GM12865 (cell line): ENCODE results near the gene IFITM5.

Source experiments
- DNase-seq: peaks from one replicate; pipeline ENCODE4 v3.0.0; 2010; ENCODE audit warnings: low read depth
- H3K4me3 ChIP-seq: 2 replicates; pipeline ENCODE4 v1.5.1; 2011; ENCODE audit warnings: mild to moderate bottlenecking, low read depth, low read length, control low read depth
- TF ChIP-seq, protein P1 (sequence below): IDR thresholded peaks from 2 replicates; pipeline ENCODE4 v1.5.1; 2011; ENCODE audit warnings: low read length, control low read depth, low read depth, inconsistent platforms; ENCODE audit not compliant: insufficient read depth; ENCODE audit errors: missing control alignments

The IFITM5 gene

GRCh38 chr11:304915-305843 is 5.9 kb upstream of the IFITM5 start:
- no peak overlapping the region for H3K4me3 ChIP-seq
- DNase-seq = peak; percentile 74
- TF ChIP-seq, protein P1, sequence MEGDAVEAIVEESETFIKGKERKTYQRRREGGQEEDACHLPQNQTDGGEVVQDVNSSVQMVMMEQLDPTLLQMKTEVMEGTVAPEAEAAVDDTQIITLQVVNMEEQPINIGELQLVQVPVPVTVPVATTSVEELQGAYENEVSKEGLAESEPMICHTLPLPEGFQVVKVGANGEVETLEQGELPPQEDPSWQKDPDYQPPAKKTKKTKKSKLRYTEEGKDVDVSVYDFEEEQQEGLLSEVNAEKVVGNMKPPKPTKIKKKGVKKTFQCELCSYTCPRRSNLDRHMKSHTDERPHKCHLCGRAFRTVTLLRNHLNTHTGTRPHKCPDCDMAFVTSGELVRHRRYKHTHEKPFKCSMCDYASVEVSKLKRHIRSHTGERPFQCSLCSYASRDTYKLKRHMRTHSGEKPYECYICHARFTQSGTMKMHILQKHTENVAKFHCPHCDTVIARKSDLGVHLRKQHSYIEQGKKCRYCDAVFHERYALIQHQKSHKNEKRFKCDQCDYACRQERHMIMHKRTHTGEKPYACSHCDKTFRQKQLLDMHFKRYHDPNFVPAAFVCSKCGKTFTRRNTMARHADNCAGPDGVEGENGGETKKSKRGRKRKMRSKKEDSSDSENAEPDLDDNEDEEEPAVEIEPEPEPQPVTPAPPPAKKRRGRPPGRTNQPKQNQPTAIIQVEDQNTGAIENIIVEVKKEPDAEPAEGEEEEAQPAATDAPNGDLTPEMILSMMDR = peak; percentile 61

GRCh38 chr11:304061-304506 is 4.8 kb upstream of the IFITM5 start:
- no peak for DNase-seq
- H3K4me3 ChIP-seq = no peak overlapping the region
- TF ChIP-seq, protein P1 = no peak

DNA sequence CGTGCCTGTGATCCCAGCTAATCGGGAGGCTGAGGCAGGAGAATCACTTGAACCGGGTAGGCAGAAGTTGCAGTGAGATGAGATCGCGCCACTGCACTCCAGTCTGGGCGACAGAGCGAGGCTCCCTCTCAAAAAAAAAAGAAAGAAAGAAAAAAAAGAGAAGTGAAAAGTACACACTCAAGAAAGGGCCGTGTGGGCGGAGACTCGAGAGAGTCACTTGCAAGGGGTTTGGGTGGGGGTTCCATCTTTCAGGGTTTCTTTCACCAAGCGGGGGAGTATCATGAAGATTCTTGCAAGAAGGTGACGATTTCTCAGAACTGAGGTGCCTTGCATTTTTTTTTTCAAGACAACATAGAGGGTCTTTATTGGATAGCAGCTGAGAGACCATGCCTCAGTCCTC is 4.0 kb upstream of the IFITM5 start:
- TF ChIP-seq, protein P1 = no peak
- DNase-seq = peak; percentile 71
- H3K4me3 ChIP-seq = no peak overlapping the region

DNA sequence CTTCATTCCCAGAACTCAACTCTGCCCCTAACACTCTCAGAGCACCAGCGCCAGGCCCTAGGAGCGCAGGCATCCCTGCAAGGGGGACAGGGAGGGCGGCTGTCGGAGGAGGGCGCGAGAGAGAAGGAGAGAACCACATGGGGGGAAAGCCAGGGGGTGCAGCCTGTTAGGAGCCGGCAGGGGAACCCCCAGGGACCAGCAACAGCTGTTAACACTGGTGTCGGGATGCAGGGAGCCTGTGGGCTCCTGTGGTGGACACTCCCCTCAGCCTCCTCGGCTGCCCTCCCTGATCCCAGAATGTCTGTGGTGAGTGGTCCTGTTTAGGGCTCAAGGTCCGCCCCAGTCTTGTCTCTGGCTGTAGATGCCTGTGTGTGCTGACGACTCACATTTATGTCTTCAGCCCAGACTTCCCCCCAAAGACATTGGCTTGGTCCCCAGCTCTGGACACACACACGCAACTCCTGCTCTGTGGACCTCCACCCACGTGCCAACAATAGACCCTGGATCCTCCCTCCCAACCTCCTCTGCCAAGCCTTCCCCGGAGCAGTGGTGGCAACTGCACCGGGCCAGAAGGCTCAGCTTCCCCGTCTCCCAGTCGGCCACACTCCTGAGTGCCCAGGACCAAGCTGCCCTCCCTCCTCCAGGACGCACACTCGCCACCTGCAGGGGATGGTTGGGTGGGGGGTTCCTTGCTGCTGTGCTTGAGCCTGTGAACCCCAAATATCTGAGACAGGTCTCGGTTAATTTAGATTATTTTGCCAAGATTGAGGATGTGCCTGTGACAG is 817 bp upstream of the IFITM5 start:
- no peak for DNase-seq
- H3K4me3 ChIP-seq = no peak overlapping the region
- TF ChIP-seq, protein P1 = no peak

- TF ChIP-seq, protein P1 = no peak
- H3K4me3 ChIP-seq = no peak overlapping the region
- no peak for DNase-seq
These were observed 790 bp downstream of the IFITM5 start for GRCh38 chr11:298406-299065.

GRCh38 chr11:297586-298405 is 1.5 kb downstream of the IFITM5 start:
- TF ChIP-seq, protein P1 = no peak
- DNase-seq = peak; percentile 91
- peak overlapping the region; percentile 3; the same call in 1 of the 2 replicates for H3K4me3 ChIP-seq
